ENCODE data around the gene PSMD6.

The PSMD6 gene

GRCh38 chr3:64042952-64043351 lies 19.7 kb upstream of the PSMD6 start:
- DNase-seq, result no peak

- no peak for DNase-seq
Observed at GRCh38 chr3:64039981-64040733, 16.9 kb upstream of the PSMD6 start.

- DNase-seq, result no peak
Observed at GRCh38 chr3:64039332-64039731, 16.0 kb upstream of the PSMD6 start.

- DNase-seq, result no peak
Observed at GRCh38 chr3:64038253-64038767, 15.0 kb upstream of the PSMD6 start.

GRCh38 chr3:64037084-64037483 lies 13.8 kb upstream of the PSMD6 start:
- DNase-seq, result no peak

GRCh38 chr3:64033069-64033468 lies 9.8 kb upstream of the PSMD6 start:
- DNase-seq, result no peak

GRCh38 chr3:64031540-64032508 lies 8.5 kb upstream of the PSMD6 start:
- no peak for DNase-seq

- peak; percentile 62 for DNase-seq
Observed at GRCh38 chr3:64030741-64031140, 7.4 kb upstream of the PSMD6 start.

GRCh38 chr3:64029287-64029686 lies 6.0 kb upstream of the PSMD6 start:
- DNase-seq, result no peak

GRCh38 chr3:64028754-64029153 lies 5.5 kb upstream of the PSMD6 start:
- DNase-seq, result no peak

GRCh38 chr3:64027658-64028057 lies 4.4 kb upstream of the PSMD6 start:
- DNase-seq, result no peak

GRCh38 chr3:64026346-64026745 lies 3.1 kb upstream of the PSMD6 start:
- no peak for DNase-seq

GRCh38 chr3:64023861-64024223 lies 548 bp upstream of the PSMD6 start:
- no peak for DNase-seq

- DNase-seq, result no peak
Observed at GRCh38 chr3:64022451-64023186, 675 bp downstream of the PSMD6 start.

GRCh38 chr3:64021922-64022321 lies 1.4 kb downstream of the PSMD6 start:
- no peak for DNase-seq

- no peak for DNase-seq
Observed at GRCh38 chr3:64019879-64020278, 3.4 kb downstream of the PSMD6 start.

GRCh38 chr3:64019271-64019670 lies 4.0 kb downstream of the PSMD6 start:
- no peak for DNase-seq

GRCh38 chr3:64016941-64017620 lies 6.2 kb downstream of the PSMD6 start:
- no peak for DNase-seq

- DNase-seq, result no peak
Observed at GRCh38 chr3:64011685-64012084, 11.6 kb downstream of the PSMD6 start.

GRCh38 chr3:64010199-64010598 lies 13.1 kb downstream of the PSMD6 start:
- no peak for DNase-seq

GRCh38 chr3:64009528-64009927 lies 13.8 kb downstream of the PSMD6 start:
- DNase-seq, result no peak
